ENCODE data around the gene PFKL. TPM values are rescaled to one million over a fixed set of nuclear protein-coding genes. Genes with fewer than 3 reads are reported as not detected.

The PFKL gene
- total and polyA plus RNA-seq, 2 experiments from 2014 or later, result 40.3 to 106 TPM

DNA sequence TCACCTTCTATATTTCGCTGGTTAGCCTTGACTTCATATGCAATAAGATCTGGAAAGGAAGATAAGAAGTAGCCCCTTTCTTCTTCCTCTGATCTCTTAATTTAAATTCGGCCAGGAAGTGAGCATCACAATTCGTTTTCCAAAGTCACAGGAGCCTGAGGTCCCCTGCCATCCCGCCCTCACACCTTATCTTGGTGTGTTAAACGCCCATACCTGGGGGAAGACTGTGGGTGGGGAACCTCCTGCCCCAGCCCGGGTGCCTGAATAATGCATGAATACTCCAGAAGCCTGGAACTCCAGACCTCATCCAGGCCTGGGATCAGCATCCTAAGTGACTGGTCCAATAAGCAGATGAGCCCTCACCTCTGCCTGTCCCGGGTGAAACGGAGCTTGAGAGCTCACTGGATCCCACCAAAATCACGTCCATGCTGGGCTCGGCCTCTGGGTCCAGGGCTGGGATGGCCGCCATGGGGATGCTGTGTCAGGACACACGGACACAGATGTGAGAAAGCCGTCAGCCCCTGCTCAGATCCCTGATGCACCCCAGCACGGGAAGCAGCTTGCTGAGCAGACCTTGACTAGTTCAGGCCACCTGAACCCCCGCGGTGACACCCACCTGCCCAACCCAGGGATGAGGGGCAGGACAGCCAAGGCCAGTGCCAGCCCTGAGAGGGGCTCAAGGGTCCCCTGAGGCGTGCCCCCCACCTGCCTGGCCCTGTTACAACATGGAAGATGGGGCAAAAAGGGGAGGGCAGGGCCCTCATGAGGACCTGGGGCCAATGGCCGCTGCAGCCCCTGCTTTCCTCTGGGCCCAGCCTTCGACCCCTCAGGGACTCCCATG lies 38.8 kb upstream of the PFKL start (continued):
- TF ChIP-seq ZNF462 (CRISPR knock-in tag; IDR thresholded peaks at IDR 0.05) (no peak), ZNF114 (CRISPR knock-in tag; IDR thresholded peaks at IDR 0.05) (no peak), CTCF (conservative IDR thresholded peaks at IDR 0.05; ENCODE audit: low read depth in 2 of 2) (no peak)

GRCh38 chr21:44261675-44262295 lies 38.1 kb upstream of the PFKL start, which contains the start of gene DNMT3L:
Gene DNMT3L (minus strand): TSS chr21:44261897. CDS start chr21:44261259, 638 bp downstream.
- Mint-ChIP-seq H3K36me3 (ENCODE audit: low read depth) (no peaks in the 10 kb centered on the region), H3K27ac (no peak within 1 kb of the TSS), H3K27me3 (ENCODE audit: insufficient read depth, low read depth, poor library complexity) (peaks cover 4% of the 10 kb centered on the region), H3K4me1 (peaks cover 4% of the 10 kb centered on the region; the same call in 2 of the 3 replicates), H3K9me3 (no peaks in the 10 kb centered on the region), H3K4me3 (no peak within 1 kb of the TSS)
- TF ChIP-seq ZNF114 (CRISPR knock-in tag; IDR thresholded peaks at IDR 0.05), result no peak
- TF ChIP-seq, protein P1, sequence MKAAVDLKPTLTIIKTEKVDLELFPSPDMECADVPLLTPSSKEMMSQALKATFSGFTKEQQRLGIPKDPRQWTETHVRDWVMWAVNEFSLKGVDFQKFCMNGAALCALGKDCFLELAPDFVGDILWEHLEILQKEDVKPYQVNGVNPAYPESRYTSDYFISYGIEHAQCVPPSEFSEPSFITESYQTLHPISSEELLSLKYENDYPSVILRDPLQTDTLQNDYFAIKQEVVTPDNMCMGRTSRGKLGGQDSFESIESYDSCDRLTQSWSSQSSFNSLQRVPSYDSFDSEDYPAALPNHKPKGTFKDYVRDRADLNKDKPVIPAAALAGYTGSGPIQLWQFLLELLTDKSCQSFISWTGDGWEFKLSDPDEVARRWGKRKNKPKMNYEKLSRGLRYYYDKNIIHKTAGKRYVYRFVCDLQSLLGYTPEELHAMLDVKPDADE (IDR thresholded peaks at IDR 0.05), result no peak
- Histone ChIP-seq H2AFZ (no peak within 1 kb of the TSS), H3F3A (replicated peaks; ENCODE audit: low read depth) (no peaks in the 10 kb centered on the region), H3K27ac (ENCODE audit: low read depth) (no peak within 1 kb of the TSS), H3K4me1 (ENCODE audit: insufficient read depth) (no peaks in the 10 kb centered on the region; the same call in 1 of the 2 replicates), H3K4me2 (no peak within 1 kb of the TSS), H3K79me2 (replicated peaks; ENCODE audit: insufficient read depth) (no peaks in the 10 kb centered on the region), H3K27me3 (ENCODE audit: insufficient read depth) (no peaks in the 10 kb centered on the region), H3K36me3 (ENCODE audit: insufficient read depth) (no peaks in the 10 kb centered on the region), H4K20me1 (replicated peaks; ENCODE audit: insufficient read depth) (no peaks in the 10 kb centered on the region), H3K9me2 (ENCODE audit: insufficient read depth) (no peaks in the 10 kb centered on the region), H3K4me3 (no peak within 1 kb of the TSS)
- DNase-seq (ENCODE audit: low spot score), result no peak
- ATAC-seq, result no peak
